CD4-positive, alpha-beta memory T cell (primary cell): ENCODE results near the gene IGHMBP2. TPM values are rescaled to one million over a fixed set of nuclear protein-coding genes. Genes with fewer than 3 reads are reported as not detected.

Experiments
- CTCF ChIA-PET: fragments of 350-600 bp; sonication (Branson Sonifier 250); formaldehyde crosslinking; loops from one replicate; lab custom pipeline; 2021; ENCODE audit warnings: inconsistent platforms; ENCODE audit not compliant: partially characterized antibody; lab: Charles Lee
- POLR2A ChIA-PET: fragments of 350-600 bp; sonication (Branson Sonifier 250); formaldehyde crosslinking; loops from one replicate; lab custom pipeline; 2021; ENCODE audit not compliant: partially characterized antibody; lab: Charles Lee
- DNase-seq, 5 donors: peaks; one replicate each; pipeline versions ENCODE4 v3.0.0 to v3.0.0-alpha.2; 2020 to 2022; ENCODE audit warnings: mixed read lengths in 1 of 5
- H3K27ac ChIP-seq: one replicate; pipeline ENCODE4 v1.7.0; 2013; ENCODE audit warnings: low read depth, low read length
- H3K27me3 ChIP-seq: 2 replicates; pipeline ENCODE4 v1.7.0; 2013; ENCODE audit warnings: mild to moderate bottlenecking, low read length, moderate library complexity; ENCODE audit not compliant: insufficient read depth
- H3K36me3 ChIP-seq: 2 replicates; pipeline ENCODE4 v1.7.0; 2013; ENCODE audit warnings: mild to moderate bottlenecking, low read length, moderate library complexity; ENCODE audit not compliant: insufficient read depth
- H3K4me1 ChIP-seq: 2 replicates; pipeline ENCODE4 v1.7.0; 2013; ENCODE audit warnings: mild to moderate bottlenecking, low read length, moderate library complexity; ENCODE audit not compliant: insufficient read depth
- H3K4me3 ChIP-seq, 2 donors: one replicate each; pipeline ENCODE4 v1.7.0; 2013; ENCODE audit warnings: low read length in 2 of 2, mild to moderate bottlenecking in 1 of 2
- H3K9me3 ChIP-seq, 2 donors: one replicate each; pipeline ENCODE4 v1.7.0; 2013; ENCODE audit warnings: low read length in 2 of 2, control low read depth in 1 of 2; ENCODE audit not compliant: control insufficient read depth in 1 of 2
- H3K27ac Mint-ChIP-seq, 7 donors: one replicate each; pipeline ENCODE4 v1.8.0; 2020 to 2021; ENCODE audit warnings: mixed read lengths in 7 of 7, mild to moderate bottlenecking in 6 of 7, inconsistent platforms in 3 of 7, moderate library complexity in 3 of 7
- H3K27me3 Mint-ChIP-seq, 2 donors: one replicate each; pipeline ENCODE4 v1.8.0; 2020 to 2021; ENCODE audit warnings: mixed read lengths in 2 of 2
- H3K36me3 Mint-ChIP-seq, 2 donors: one replicate each; pipeline ENCODE4 v1.8.0; 2020 to 2021; ENCODE audit warnings: mixed read lengths in 2 of 2, inconsistent platforms in 1 of 2, mild to moderate bottlenecking in 1 of 2
- H3K4me1 Mint-ChIP-seq, 4 donors: one replicate each; pipeline ENCODE4 v1.8.0; 2020 to 2021; ENCODE audit warnings: mixed read lengths in 4 of 4, mild to moderate bottlenecking in 1 of 4
- H3K4me3 Mint-ChIP-seq, 8 donors: one replicate each; pipeline ENCODE4 v1.8.0; 2020 to 2021; ENCODE audit warnings: mixed read lengths in 8 of 8, mild to moderate bottlenecking in 7 of 8, moderate library complexity in 6 of 8, inconsistent platforms in 3 of 8
- H3K9me3 Mint-ChIP-seq, 8 donors: one replicate each; pipeline ENCODE4 v1.8.0; 2020 to 2021; ENCODE audit warnings: mixed read lengths in 8 of 8, mild to moderate bottlenecking in 5 of 8, inconsistent platforms in 3 of 8, moderate library complexity in 1 of 8
- intact Hi-C: fragments of 100-400 bp; cut with micrococcal nuclease; formaldehyde crosslinking; loops from one replicate; pipeline ENCODE4 v1.15.1; 2023
- polyA plus RNA-seq, 2 donors: library from polyadenylated mRNA; unstranded; fragments of 300-500 nt; fragmentation: Illumina TruSeq; gene quantifications; one replicate each; pipeline ENCODE4 v1.2.3, GENCODE V29; 2021
- total RNA-seq, 2 experiments: library from RNA; stranded (reverse); gene quantifications; one replicate each; pipeline ENCODE4 v1.2.3, GENCODE V29; 2021

IGHMBP2 gene
- total and polyA plus RNA-seq, 4 experiments from 2014 or later, result 3.8 to 37.6 (median 22.7) TPM

GRCh38 chr11:68913188-68913587 is 9.5 kb downstream of the IGHMBP2 start:
- CTCF ChIA-PET, result no interaction called here
- no peak for DNase-seq
- intact Hi-C loops, result no loop called here
- H3K36me3 Mint-ChIP-seq, result peaks cover 50 to 65% of the 10 kb centered on the region in 2 donors
- POLR2A ChIA-PET, result interaction anchor here (1.4 kb wide), 1 partner anchor 9 kb away, joined by 7 read pairs; the partner anchor contains the start of genes IGHMBP2 and MRPL21
- Histone ChIP-seq H3K4me3 (no peak overlapping the region), H3K9me3 (no peaks in the 10 kb centered on the region), H3K27ac (no peak overlapping the region), H3K27me3 (no peaks in the 10 kb centered on the region), H3K4me1 (no peaks in the 10 kb centered on the region), H3K36me3 (peaks cover 57% of the 10 kb centered on the region)
- peaks cover 0 to 2% (median 0%) of the 10 kb centered on the region in 4 donors for H3K4me1 Mint-ChIP-seq
- H3K27me3 Mint-ChIP-seq, result no peaks in the 10 kb centered on the region
- H3K9me3 Mint-ChIP-seq, result no peaks in the 10 kb centered on the region
- H3K27ac Mint-ChIP-seq, result no peak overlapping the region
- no peak overlapping the region for H3K4me3 Mint-ChIP-seq

- H3K4me1 ChIP-seq, result no peaks in the 10 kb centered on the region
- no peak overlapping the region for H3K4me3 ChIP-seq
- no peaks in the 10 kb centered on the region for H3K9me3 ChIP-seq
- ChIA-PET POLR2A (no interaction called here), CTCF (no interaction called here)
- H3K4me3 Mint-ChIP-seq, result no peak overlapping the region
- H3K27me3 Mint-ChIP-seq, result no peaks in the 10 kb centered on the region
- H3K36me3 ChIP-seq, result peaks cover 54% of the 10 kb centered on the region
- H3K27me3 ChIP-seq, result no peaks in the 10 kb centered on the region
- H3K9me3 Mint-ChIP-seq, result no peaks in the 10 kb centered on the region
- H3K36me3 Mint-ChIP-seq, result peaks cover 57 to 71% of the 10 kb centered on the region in 2 donors
- H3K4me1 Mint-ChIP-seq, result peaks cover 0 to 6% (median under 1%) of the 10 kb centered on the region in 4 donors
- no peak for DNase-seq
- H3K27ac ChIP-seq, result no peak overlapping the region
- intact Hi-C loops, result no loop called here
- no peak overlapping the region for H3K27ac Mint-ChIP-seq
Measured at GRCh38 chr11:68914761-68915160, 11.1 kb downstream of the IGHMBP2 start.

GRCh38 chr11:68916439-68916838 is 12.7 kb downstream of the IGHMBP2 start:
- H3K4me1 ChIP-seq, result no peaks in the 10 kb centered on the region
- Mint-ChIP-seq H3K4me1 (peaks cover 0 to 7% (median under 1%) of the 10 kb centered on the region in 4 donors), H3K27ac (peak overlapping the region in 1 of 7 donors; percentile 12), H3K36me3 (peaks cover 54 to 68% of the 10 kb centered on the region in 2 donors), H3K4me3 (no peak overlapping the region), H3K27me3 (no peaks in the 10 kb centered on the region), H3K9me3 (no peaks in the 10 kb centered on the region)
- intact Hi-C loops, result no loop called here
- DNase-seq, result no peak
- H3K9me3 ChIP-seq, result no peaks in the 10 kb centered on the region
- ChIA-PET CTCF (no interaction called here), POLR2A (no interaction called here)
- H3K27me3 ChIP-seq, result no peaks in the 10 kb centered on the region
- peaks cover 45% of the 10 kb centered on the region for H3K36me3 ChIP-seq
- H3K4me3 ChIP-seq, result no peak overlapping the region
- H3K27ac ChIP-seq, result no peak overlapping the region

- H3K27ac ChIP-seq, result no peak overlapping the region
- peaks cover 3 to 29% (median 21%) of the 10 kb centered on the region in 8 donors for H3K9me3 Mint-ChIP-seq
- CTCF ChIA-PET, result no interaction called here
- H3K4me1 ChIP-seq, result no peaks in the 10 kb centered on the region
- peaks cover 36% of the 10 kb centered on the region for H3K36me3 ChIP-seq
- no peak overlapping the region for H3K4me3 ChIP-seq
- H3K27ac Mint-ChIP-seq, result no peak overlapping the region
- H3K27me3 Mint-ChIP-seq, result no peaks in the 10 kb centered on the region
- intact Hi-C loops, result no loop called here
- DNase-seq, result no peak
- peaks cover 0 to 7% of the 10 kb centered on the region in 2 donors for H3K9me3 ChIP-seq
- H3K4me3 Mint-ChIP-seq, result no peak overlapping the region
- POLR2A ChIA-PET, result no interaction called here
- H3K27me3 ChIP-seq, result no peaks in the 10 kb centered on the region
- peaks cover 0 to 8% (median under 1%) of the 10 kb centered on the region in 4 donors for H3K4me1 Mint-ChIP-seq
- peaks cover 80 to 84% of the 10 kb centered on the region in 2 donors for H3K36me3 Mint-ChIP-seq
Measured at GRCh38 chr11:68923614-68924013, 19.9 kb downstream of the IGHMBP2 start.

GRCh38 chr11:68924073-68924925 is 20.6 kb downstream of the IGHMBP2 start:
- Histone ChIP-seq H3K27ac (no peak overlapping the region), H3K36me3 (peaks cover 43% of the 10 kb centered on the region), H3K27me3 (no peaks in the 10 kb centered on the region), H3K4me3 (no peak overlapping the region), H3K9me3 (peaks cover 0 to 7% of the 10 kb centered on the region in 2 donors), H3K4me1 (no peaks in the 10 kb centered on the region)
- no peaks in the 10 kb centered on the region for H3K27me3 Mint-ChIP-seq
- H3K9me3 Mint-ChIP-seq, result peaks cover 3 to 29% (median 21%) of the 10 kb centered on the region in 8 donors
- intact Hi-C loops, result no loop called here
- peaks cover 80 to 82% of the 10 kb centered on the region in 2 donors for H3K36me3 Mint-ChIP-seq
- no peak for DNase-seq
- H3K27ac Mint-ChIP-seq, result no peak overlapping the region
- H3K4me3 Mint-ChIP-seq, result no peak overlapping the region
- POLR2A ChIA-PET, result no interaction called here
- CTCF ChIA-PET, result no interaction called here
- H3K4me1 Mint-ChIP-seq, result peaks cover 0 to 8% (median 0%) of the 10 kb centered on the region in 4 donors

- H3K36me3 Mint-ChIP-seq, result peaks cover 77 to 79% of the 10 kb centered on the region in 2 donors
- peak overlapping the region in 1 of 7 donors; percentile 51 for H3K27ac Mint-ChIP-seq
- H3K27me3 ChIP-seq, result no peaks in the 10 kb centered on the region
- no peak for DNase-seq
- H3K4me1 Mint-ChIP-seq, result peaks cover 0 to 3% (median 0%) of the 10 kb centered on the region in 4 donors
- H3K27me3 Mint-ChIP-seq, result no peaks in the 10 kb centered on the region
- peaks cover 0 to 7% of the 10 kb centered on the region in 2 donors for H3K9me3 ChIP-seq
- CTCF ChIA-PET, result no interaction called here
- peak overlapping the region in 2 of 8 donors; percentile 3 to 38 for H3K4me3 Mint-ChIP-seq
- H3K4me1 ChIP-seq, result no peaks in the 10 kb centered on the region
- peaks cover 3 to 31% (median 21%) of the 10 kb centered on the region in 8 donors for H3K9me3 Mint-ChIP-seq
- POLR2A ChIA-PET, result no interaction called here
- intact Hi-C loops, result no loop called here
- H3K36me3 ChIP-seq, result peaks cover 50% of the 10 kb centered on the region
- no peak overlapping the region for H3K4me3 ChIP-seq
- H3K27ac ChIP-seq, result no peak overlapping the region
Measured at GRCh38 chr11:68925611-68926010, 21.9 kb downstream of the IGHMBP2 start.

GRCh38 chr11:68927280-68928135 is 23.8 kb downstream of the IGHMBP2 start:
- Histone ChIP-seq H3K4me3 (no peak overlapping the region), H3K9me3 (peaks cover 0 to 7% of the 10 kb centered on the region in 2 donors), H3K4me1 (no peaks in the 10 kb centered on the region), H3K27me3 (no peaks in the 10 kb centered on the region), H3K27ac (no peak overlapping the region), H3K36me3 (peaks cover 48% of the 10 kb centered on the region)
- no peaks in the 10 kb centered on the region for H3K27me3 Mint-ChIP-seq
- H3K4me1 Mint-ChIP-seq, result no peaks in the 10 kb centered on the region
- H3K9me3 Mint-ChIP-seq, result peaks cover 3 to 31% (median 21%) of the 10 kb centered on the region in 8 donors
- ChIA-PET POLR2A (interaction anchor here (1.1 kb wide), 1 partner anchor 22 kb away, joined by 3 read pairs; no protein-coding TSS in a partner anchor), CTCF (no interaction called here)
- no peak overlapping the region for H3K27ac Mint-ChIP-seq
- intact Hi-C loops, result no loop called here
- no peak for DNase-seq
- no peak overlapping the region for H3K4me3 Mint-ChIP-seq
- peaks cover 72 to 74% of the 10 kb centered on the region in 2 donors for H3K36me3 Mint-ChIP-seq
